HCT116 (cell line): ENCODE measurements around the gene KRTAP1-3. TPM values are rescaled to one million over a fixed set of nuclear protein-coding genes. Genes with fewer than 3 reads are reported as not detected.

Experiments
- ATAC-seq: fragments of 200-7000 bp; cut with Tn5 transposase; 2 replicates; pipeline ENCODE4 v1.9.1; 2020; ENCODE audit warnings: mild to moderate bottlenecking, moderate library complexity
- BruUV-seq: library from RNA; stranded (reverse); fragments of 400-500 nt; replicated peaks from 2 replicates; lab custom pipeline; 2021; lab: Mats Ljungman, UMichigan
- CTCF ChIA-PET: fragments of 300-600 bp; sonication (Branson Sonifier 250); formaldehyde crosslinking; loops from one replicate; lab custom pipeline; 2021; ENCODE audit warnings: antibody characterized with exemption; lab: Charles Lee
- POLR2A ChIA-PET: fragments of 300-600, 350-600 bp; sonication (Branson Sonifier 250); formaldehyde crosslinking; loops from one replicate; lab custom pipeline; 2021; ENCODE audit warnings: antibody characterized with exemption; lab: Charles Lee
- RAD21 ChIA-PET, 2 experiments: fragments of 300-600 bp; sonication (Branson Sonifier 250); formaldehyde crosslinking; loops; one replicate each; lab custom pipeline; 2023; ENCODE audit warnings: low total read pairs in 2 of 2; ENCODE audit not compliant: uncharacterized antibody in 2 of 2, unreplicated experiment in 2 of 2, low non-redundant PET in 1 of 2; lab: Charles Lee
- DNase-seq: peaks from one replicate; pipeline ENCODE4 v3.0.0-alpha.2; 2010; ENCODE audit warnings: low read depth, low spot score
- H2AFZ ChIP-seq: fragments of 200-600 bp; shearing (Covaris generic), sonication (generic); 2 replicates; pipeline ENCODE4 v1.6.1; 2017; ENCODE audit warnings: low read depth, mixed run types, mixed read lengths, antibody characterized with exemption, low read length; ENCODE audit not compliant: poor library complexity, severe bottlenecking
- H3K27ac ChIP-seq: 2 replicates; pipeline ENCODE4 v1.5.1; 2012; ENCODE audit warnings: low read depth, low read length
- H3K27me3 ChIP-seq: fragments of 200-600 bp; sonication (generic); 2 replicates; pipeline ENCODE4 v1.6.1; 2016; ENCODE audit warnings: mixed run types, low read length, mixed read lengths; ENCODE audit not compliant: insufficient read depth
- H3K36me3 ChIP-seq, 2 experiments: fragments of 200-500 bp in 1 of 2; fragments of 200-600 bp in 1 of 2; sonication (Bioruptor generic) in 1 of 2; sonication (generic) in 1 of 2; 2 replicates each; pipeline versions ENCODE4 v1.5.1 to v1.6.1; 2014 to 2016; ENCODE audit warnings: low read length in 2 of 2, inconsistent platforms in 1 of 2, mixed read lengths in 1 of 2, mixed run types in 1 of 2; ENCODE audit not compliant: insufficient read depth in 2 of 2, control insufficient read depth in 1 of 2
- H3K4me1 ChIP-seq, 2 experiments: fragments of 200-600 bp in 1 of 2; sonication (generic) in 1 of 2; 2 replicates each; pipeline versions ENCODE4 v1.5.1 to v1.6.1; 2012 to 2017; ENCODE audit warnings: low read length in 2 of 2, inconsistent platforms in 1 of 2, mild to moderate bottlenecking in 1 of 2, mixed read lengths in 1 of 2, mixed run types in 1 of 2, moderate library complexity in 1 of 2; ENCODE audit not compliant: insufficient read depth in 2 of 2, control insufficient read depth in 1 of 2
- H3K4me2 ChIP-seq: fragments of 200-600 bp; sonication (generic); 2 replicates; pipeline ENCODE4 v1.6.1; 2017; ENCODE audit warnings: mixed run types, low read length, mixed read lengths
- H3K4me3 ChIP-seq, 2 experiments: fragments of 200-600 bp in 1 of 2; sonication (generic) in 1 of 2; replicated peaks in 1 of 2; 2 replicates each; pipeline ENCODE4 v1.5.1; 2011 to 2016; ENCODE audit warnings: low read length in 2 of 2, control low read depth in 1 of 2, low read depth in 1 of 2, mild to moderate bottlenecking in 1 of 2, mixed read lengths in 1 of 2, mixed run types in 1 of 2
- H3K79me2 ChIP-seq: fragments of 200-600 bp; sonication (generic); 2 replicates; pipeline ENCODE4 v1.6.1; 2017; ENCODE audit warnings: mild to moderate bottlenecking, mixed run types, low read length, moderate library complexity, mixed read lengths; ENCODE audit not compliant: insufficient read depth
- H3K9ac ChIP-seq: fragments of 200-600 bp; sonication (generic); 2 replicates; pipeline ENCODE4 v1.6.1; 2016; ENCODE audit warnings: low read length, mixed read lengths
- H3K9me2 ChIP-seq: fragments of 200-600 bp; sonication (generic), shearing (Covaris generic); 2 replicates; pipeline ENCODE4 v1.6.1; 2017; ENCODE audit warnings: mixed run types, mild to moderate bottlenecking, moderate library complexity; ENCODE audit not compliant: insufficient read depth
- H3K9me3 ChIP-seq, 2 experiments: fragments of 200-500 bp in 1 of 2; fragments of 200-600 bp in 1 of 2; sonication (Bioruptor generic) in 1 of 2; sonication (generic) in 1 of 2; 2 replicates each; pipeline ENCODE4 v1.6.1; 2014 to 2017; ENCODE audit warnings: low read length in 2 of 2, mixed read lengths in 2 of 2, inconsistent platforms in 1 of 2, low read depth in 1 of 2, mild to moderate bottlenecking in 1 of 2, mixed run types in 1 of 2, moderate library complexity in 1 of 2; ENCODE audit not compliant: control insufficient read depth in 1 of 2, insufficient read depth in 1 of 2
- H4K20me1 ChIP-seq: fragments of 200-600 bp; sonication (generic), shearing (Covaris generic); 2 replicates; pipeline ENCODE4 v1.6.1; 2017; ENCODE audit warnings: mixed run types, mild to moderate bottlenecking, moderate library complexity; ENCODE audit not compliant: insufficient read depth
- CBX3 ChIP-seq: IDR thresholded peaks from 2 replicates; pipeline ENCODE4 v1.6.1; 2012; ENCODE audit warnings: low read depth
- CEBPB ChIP-seq: IDR thresholded peaks from 2 replicates; pipeline ENCODE4 v1.6.1; 2012; ENCODE audit warnings: low read depth
- EGR1 ChIP-seq: IDR thresholded peaks from 2 replicates; pipeline ENCODE4 v1.6.1; 2012; ENCODE audit warnings: low read depth
- EZH2 ChIP-seq: fragments of 200-600 bp; sonication (generic); IDR thresholded peaks from 2 replicates; pipeline ENCODE4 v1.6.1; 2017; ENCODE audit warnings: antibody characterized with exemption, mixed run types
- EZH2phosphoT487 ChIP-seq: fragments of 200-600 bp; IDR thresholded peaks from 2 replicates; pipeline ENCODE4 v1.6.1; 2018; ENCODE audit warnings: antibody characterized with exemption, borderline replicate concordance
- FOSL1 ChIP-seq: IDR thresholded peaks from 2 replicates; pipeline ENCODE4 v1.6.1; 2012; ENCODE audit warnings: low read depth
- JUND ChIP-seq: IDR thresholded peaks from 2 replicates; pipeline ENCODE4 v1.6.1; 2012
- POLR2A ChIP-seq: IDR thresholded peaks from 2 replicates; pipeline ENCODE4 v1.7.0; 2011; ENCODE audit warnings: borderline replicate concordance; ENCODE audit not compliant: insufficient read depth, insufficient read length; ENCODE audit errors: extremely low read depth
- POLR2AphosphoS5 ChIP-seq: IDR thresholded peaks from 2 replicates; pipeline ENCODE4 v1.6.1; 2011; ENCODE audit warnings: mild to moderate bottlenecking, low read depth, low read length, moderate library complexity
- RAD21 ChIP-seq: IDR thresholded peaks from 2 replicates; pipeline ENCODE4 v1.6.1; 2012; ENCODE audit warnings: low read depth, mild to moderate bottlenecking
- SP1 ChIP-seq: IDR thresholded peaks from 2 replicates; pipeline ENCODE4 v1.6.1; 2012; ENCODE audit warnings: low read depth
- SRF ChIP-seq: IDR thresholded peaks from 2 replicates; pipeline ENCODE4 v1.6.1; 2012; ENCODE audit warnings: low read depth
- YY1 ChIP-seq: IDR thresholded peaks from 2 replicates; pipeline ENCODE4 v1.6.1; 2011; ENCODE audit warnings: low read length, low read depth, moderate library complexity, mild to moderate bottlenecking; ENCODE audit not compliant: insufficient replicate concordance; ENCODE audit errors: extremely low read depth
- ZFX ChIP-seq: fragments of 450-650 bp; IDR thresholded peaks from 2 replicates; pipeline ENCODE4 v1.6.1; 2017
- ZNF274 ChIP-seq: fragments of 200-500 bp; sonication (Bioruptor generic); IDR thresholded peaks from 2 replicates; pipeline ENCODE4 v1.6.1; 2014; ENCODE audit warnings: mild to moderate bottlenecking, low read depth, low read length, inconsistent platforms
- intact Hi-C: fragments of 100-400 bp; cut with micrococcal nuclease; formaldehyde crosslinking; loops from 2 replicates; pipeline ENCODE4 v1.10.0; 2022
- total RNA-seq: library from RNA; stranded (reverse); gene quantifications from one replicate; pipeline ENCODE4 v1.2.1, GENCODE V29; 2021; ENCODE audit not compliant: unreplicated experiment
- TF ChIP-seq, protein P1 (sequence below): IDR thresholded peaks from 2 replicates; pipeline ENCODE4 v1.6.1; 2012
- TF ChIP-seq, protein P2 (sequence below): IDR thresholded peaks from 2 replicates; pipeline ENCODE4 v1.6.1; 2012
- TF ChIP-seq, protein P3 (sequence below): IDR thresholded peaks from 2 replicates; pipeline ENCODE4 v1.6.1; 2012; ENCODE audit warnings: low read depth

Gene KRTAP1-3
- total RNA-seq, 1 experiment from 2014 or later, result not detected

DNA sequence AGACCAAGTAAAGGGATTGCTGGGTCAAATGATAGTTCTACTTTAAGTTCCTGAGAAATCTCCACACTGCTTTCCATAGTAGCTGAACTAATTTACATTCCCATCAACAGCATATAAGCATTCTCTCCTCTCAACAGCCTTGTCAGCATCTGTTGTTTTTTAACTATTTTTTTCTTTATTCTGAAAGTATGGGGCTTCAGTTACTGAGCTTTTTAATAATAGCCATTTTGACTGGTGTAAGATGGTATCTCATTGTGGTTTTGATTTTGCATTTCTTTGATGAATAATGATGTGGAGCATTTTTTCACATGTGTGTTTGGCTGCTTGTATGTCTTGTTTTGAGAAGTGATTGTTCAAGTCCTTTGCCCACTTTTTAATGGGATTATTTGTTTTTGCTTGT lies 17.9 kb upstream of the KRTAP1-3 start:
- H3K36me3 ChIP-seq, result 0 out of 4 replicates have a peak, but pooled peaks cover 0 to 4% of the 10 kb centered on the region in 2 experiments
- no peak overlapping the region for H3K4me3 ChIP-seq
- H3K27ac ChIP-seq, result no peak overlapping the region
- POLR2A ChIA-PET, result no interaction called here
- CTCF ChIA-PET, result no interaction called here
- no peaks in the 10 kb centered on the region; a peak in 1 of 4 replicates for H3K4me1 ChIP-seq
- H4K20me1 ChIP-seq, result no peaks in the 10 kb centered on the region
- BruUV-seq, result no TSS peak
- H3K4me2 ChIP-seq, result no peak overlapping the region
- no peak overlapping the region for H3K9ac ChIP-seq
- no peaks in the 10 kb centered on the region for H3K27me3 ChIP-seq
- RAD21 ChIA-PET, result no interaction called here
- no peak for TF ChIP-seq EZH2phosphoT487
- TF ChIP-seq RAD21, result no peak
- TF ChIP-seq, protein P1, sequence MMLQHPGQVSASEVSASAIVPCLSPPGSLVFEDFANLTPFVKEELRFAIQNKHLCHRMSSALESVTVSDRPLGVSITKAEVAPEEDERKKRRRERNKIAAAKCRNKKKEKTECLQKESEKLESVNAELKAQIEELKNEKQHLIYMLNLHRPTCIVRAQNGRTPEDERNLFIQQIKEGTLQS, result no peak
- TF ChIP-seq YY1, result no peak
- TF ChIP-seq POLR2AphosphoS5, result no peak
- TF ChIP-seq, protein P2, sequence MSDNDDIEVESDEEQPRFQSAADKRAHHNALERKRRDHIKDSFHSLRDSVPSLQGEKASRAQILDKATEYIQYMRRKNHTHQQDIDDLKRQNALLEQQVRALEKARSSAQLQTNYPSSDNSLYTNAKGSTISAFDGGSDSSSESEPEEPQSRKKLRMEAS, result no peak
- no peak for TF ChIP-seq EGR1
- no peak for TF ChIP-seq SRF
- H3K79me2 ChIP-seq, result no peaks in the 10 kb centered on the region
- intact Hi-C loops, result no loop called here
- no peak overlapping the region for H2AFZ ChIP-seq
- peaks cover 0 to 19% of the 10 kb centered on the region in 2 experiments; a peak in 1 of 4 replicates for H3K9me3 ChIP-seq
- no peak for ATAC-seq
- no peaks in the 10 kb centered on the region for H3K9me2 ChIP-seq
- DNase-seq, result no peak

DNA sequence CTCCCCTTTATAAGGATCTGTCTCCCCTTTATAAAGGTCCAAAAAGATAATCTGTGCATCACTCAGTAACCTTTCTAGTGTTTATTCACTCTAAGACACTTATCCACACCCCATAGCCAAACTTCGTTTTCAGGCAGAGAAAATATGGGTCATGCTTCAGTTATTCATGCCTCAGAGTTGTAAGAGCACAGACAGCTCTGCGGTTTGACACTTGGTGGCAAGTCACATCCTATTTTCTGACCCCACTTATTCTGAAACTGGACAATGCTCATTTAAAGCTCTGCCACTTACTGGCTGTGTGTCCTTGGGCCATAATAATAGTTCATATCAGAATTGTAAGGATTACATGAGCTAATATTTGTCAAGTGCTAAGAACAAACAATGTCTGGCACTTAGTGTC lies 14.4 kb upstream of the KRTAP1-3 start:
- no peak overlapping the region for H3K9ac ChIP-seq
- DNase-seq, result no peak
- no peaks in the 10 kb centered on the region for H4K20me1 ChIP-seq
- H3K27me3 ChIP-seq, result no peaks in the 10 kb centered on the region
- POLR2A ChIA-PET, result no interaction called here
- RAD21 ChIA-PET, result no interaction called here
- H3K9me2 ChIP-seq, result no peaks in the 10 kb centered on the region
- no peaks in the 10 kb centered on the region; a peak in 1 of 4 replicates for H3K4me1 ChIP-seq
- peak overlapping the region; percentile 86 for H2AFZ ChIP-seq
- H3K27ac ChIP-seq, result no peak overlapping the region
- H3K36me3 ChIP-seq, result 0 out of 4 replicates have a peak, but pooled peaks cover 0 to 4% of the 10 kb centered on the region in 2 experiments
- no peak overlapping the region for H3K4me2 ChIP-seq
- no TSS peak for BruUV-seq
- no peak for ATAC-seq
- CTCF ChIA-PET, result no interaction called here
- no peak overlapping the region for H3K4me3 ChIP-seq
- intact Hi-C loops, result no loop called here
- TF ChIP-seq EZH2phosphoT487, result no peak
- no peak for TF ChIP-seq ZFX
- TF ChIP-seq SRF, result no peak
- no peak for TF ChIP-seq EZH2
- TF ChIP-seq CEBPB, result no peak
- TF ChIP-seq ZNF274, result no peak
- no peak for TF ChIP-seq POLR2A
- no peak for TF ChIP-seq CBX3
- TF ChIP-seq, protein P1, result no peak
- TF ChIP-seq, protein P3, sequence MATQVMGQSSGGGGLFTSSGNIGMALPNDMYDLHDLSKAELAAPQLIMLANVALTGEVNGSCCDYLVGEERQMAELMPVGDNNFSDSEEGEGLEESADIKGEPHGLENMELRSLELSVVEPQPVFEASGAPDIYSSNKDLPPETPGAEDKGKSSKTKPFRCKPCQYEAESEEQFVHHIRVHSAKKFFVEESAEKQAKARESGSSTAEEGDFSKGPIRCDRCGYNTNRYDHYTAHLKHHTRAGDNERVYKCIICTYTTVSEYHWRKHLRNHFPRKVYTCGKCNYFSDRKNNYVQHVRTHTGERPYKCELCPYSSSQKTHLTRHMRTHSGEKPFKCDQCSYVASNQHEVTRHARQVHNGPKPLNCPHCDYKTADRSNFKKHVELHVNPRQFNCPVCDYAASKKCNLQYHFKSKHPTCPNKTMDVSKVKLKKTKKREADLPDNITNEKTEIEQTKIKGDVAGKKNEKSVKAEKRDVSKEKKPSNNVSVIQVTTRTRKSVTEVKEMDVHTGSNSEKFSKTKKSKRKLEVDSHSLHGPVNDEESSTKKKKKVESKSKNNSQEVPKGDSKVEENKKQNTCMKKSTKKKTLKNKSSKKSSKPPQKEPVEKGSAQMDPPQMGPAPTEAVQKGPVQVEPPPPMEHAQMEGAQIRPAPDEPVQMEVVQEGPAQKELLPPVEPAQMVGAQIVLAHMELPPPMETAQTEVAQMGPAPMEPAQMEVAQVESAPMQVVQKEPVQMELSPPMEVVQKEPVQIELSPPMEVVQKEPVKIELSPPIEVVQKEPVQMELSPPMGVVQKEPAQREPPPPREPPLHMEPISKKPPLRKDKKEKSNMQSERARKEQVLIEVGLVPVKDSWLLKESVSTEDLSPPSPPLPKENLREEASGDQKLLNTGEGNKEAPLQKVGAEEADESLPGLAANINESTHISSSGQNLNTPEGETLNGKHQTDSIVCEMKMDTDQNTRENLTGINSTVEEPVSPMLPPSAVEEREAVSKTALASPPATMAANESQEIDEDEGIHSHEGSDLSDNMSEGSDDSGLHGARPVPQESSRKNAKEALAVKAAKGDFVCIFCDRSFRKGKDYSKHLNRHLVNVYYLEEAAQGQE, result no peak
- TF ChIP-seq SP1, result no peak
- no peak for TF ChIP-seq JUND
- no peak for TF ChIP-seq FOSL1
- no peaks in the 10 kb centered on the region for H3K79me2 ChIP-seq
- peaks cover 0 to 12% of the 10 kb centered on the region in 2 experiments; a peak in 1 of 4 replicates for H3K9me3 ChIP-seq
